BJ (cell line): Measurements from ENCODE around the gene SMIM36. TPM values are rescaled to one million over a fixed set of nuclear protein-coding genes. Genes with fewer than 3 reads are reported as not detected.

ENCODE experiments used
- CTCF ChIA-PET: fragments of 350-600 bp; formaldehyde crosslinking; extraction: SDS; loops from one replicate; lab custom pipeline; 2021; ENCODE audit warnings: antibody characterized with exemption, inconsistent platforms; lab: Yijun Ruan, JAX
- POLR2A ChIA-PET: fragments of 300-600 bp; sonication (Branson Sonifier 250); formaldehyde crosslinking; extraction: SDS; loops from one replicate; lab custom pipeline; 2021; ENCODE audit warnings: antibody characterized with exemption; lab: Charles Lee
- DNase-seq: peaks from one replicate; pipeline ENCODE4 v3.0.0-alpha.2; 2011; ENCODE audit warnings: low read depth
- H3K27me3 ChIP-seq: 2 replicates; pipeline ENCODE4 v1.6.0; 2011; ENCODE audit warnings: low read length; ENCODE audit not compliant: control insufficient read depth, insufficient read depth
- H3K36me3 ChIP-seq: 2 replicates; pipeline ENCODE4 v1.5.1; 2011; ENCODE audit warnings: low read length; ENCODE audit not compliant: control insufficient read depth, insufficient read depth
- H3K4me3 ChIP-seq: 2 replicates; pipeline ENCODE4 v1.5.1; 2011; ENCODE audit warnings: low read depth, mild to moderate bottlenecking, control low read depth, low read length
- CTCF ChIP-seq: IDR thresholded peaks from 2 replicates; pipeline ENCODE4 v1.5.1; 2011; ENCODE audit warnings: low read depth, mild to moderate bottlenecking, control low read depth, inconsistent platforms, low read length, moderate library complexity; ENCODE audit not compliant: insufficient read depth
- polyA plus RNA-seq: library from polyadenylated mRNA; depleted of rRNA; stranded (reverse); fragments of >200 nt; gene quantifications from 2 replicates; pipeline ENCODE4 v1.2.3, GENCODE V29; 2011

The SMIM36 gene
- polyA plus RNA-seq, 1 experiment, result not detected

DNA sequence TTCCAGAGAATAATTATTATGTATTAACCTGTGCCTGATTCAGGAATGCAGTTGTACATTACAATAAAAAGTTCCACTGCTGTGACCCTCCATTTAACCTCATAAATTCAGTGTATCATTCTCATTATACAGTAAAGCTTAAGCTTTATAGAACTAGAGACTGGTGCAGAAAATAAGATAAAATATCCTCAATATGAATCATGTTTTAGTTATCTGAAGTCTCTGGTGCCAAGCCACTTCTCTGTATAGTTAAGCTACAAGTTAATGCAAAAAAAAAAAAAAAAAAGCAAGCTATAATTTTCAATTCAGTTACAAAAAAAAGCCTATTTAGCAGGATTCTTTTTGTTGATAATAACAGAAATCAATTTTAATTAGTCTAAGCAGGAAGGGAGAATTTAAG is 22.4 kb upstream of the SMIM36 start:
- H3K27me3 ChIP-seq, result peaks cover 1% of the 10 kb centered on the region; the same call in 1 of the 2 replicates
- no peak overlapping the region for H3K4me3 ChIP-seq
- ChIA-PET CTCF (interaction anchor here (0.6 to 4.1 kb wide), 6 partner anchors 17 to 237 kb away, joined by 3 to 33 read pairs (median 9); no protein-coding TSS in a partner anchor), POLR2A (no interaction called here)
- no peak for DNase-seq
- TF ChIP-seq CTCF, result no peak
- H3K36me3 ChIP-seq, result no peaks in the 10 kb centered on the region

DNA sequence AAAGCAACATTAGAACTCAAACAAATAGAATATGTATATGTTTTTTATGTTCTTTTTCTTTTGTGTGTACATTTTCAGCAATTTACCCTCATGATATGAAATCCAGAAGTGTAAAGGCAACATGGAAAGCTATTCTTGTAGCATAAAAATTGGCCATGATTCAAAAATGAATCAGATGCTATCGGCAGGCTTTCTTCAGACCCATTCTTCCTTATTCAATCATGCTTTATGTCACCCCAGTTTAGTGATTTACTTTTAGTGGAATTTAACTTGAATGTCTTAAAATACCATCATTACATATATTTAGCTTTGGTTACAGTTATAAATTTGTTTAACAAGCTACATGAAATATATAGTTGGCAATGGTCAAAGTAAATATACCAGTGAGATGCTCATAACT is 21.4 kb upstream of the SMIM36 start:
- POLR2A ChIA-PET, result no interaction called here
- CTCF ChIA-PET, result interaction anchor here (0.8 to 4.1 kb wide), 7 partner anchors 19 to 237 kb away, joined by 3 to 33 read pairs (median 7); no protein-coding TSS in a partner anchor
- no peak overlapping the region for H3K4me3 ChIP-seq
- no peaks in the 10 kb centered on the region for H3K36me3 ChIP-seq
- DNase-seq, result no peak
- peaks cover 1% of the 10 kb centered on the region; the same call in 1 of the 2 replicates for H3K27me3 ChIP-seq
- TF ChIP-seq CTCF, result no peak

DNA sequence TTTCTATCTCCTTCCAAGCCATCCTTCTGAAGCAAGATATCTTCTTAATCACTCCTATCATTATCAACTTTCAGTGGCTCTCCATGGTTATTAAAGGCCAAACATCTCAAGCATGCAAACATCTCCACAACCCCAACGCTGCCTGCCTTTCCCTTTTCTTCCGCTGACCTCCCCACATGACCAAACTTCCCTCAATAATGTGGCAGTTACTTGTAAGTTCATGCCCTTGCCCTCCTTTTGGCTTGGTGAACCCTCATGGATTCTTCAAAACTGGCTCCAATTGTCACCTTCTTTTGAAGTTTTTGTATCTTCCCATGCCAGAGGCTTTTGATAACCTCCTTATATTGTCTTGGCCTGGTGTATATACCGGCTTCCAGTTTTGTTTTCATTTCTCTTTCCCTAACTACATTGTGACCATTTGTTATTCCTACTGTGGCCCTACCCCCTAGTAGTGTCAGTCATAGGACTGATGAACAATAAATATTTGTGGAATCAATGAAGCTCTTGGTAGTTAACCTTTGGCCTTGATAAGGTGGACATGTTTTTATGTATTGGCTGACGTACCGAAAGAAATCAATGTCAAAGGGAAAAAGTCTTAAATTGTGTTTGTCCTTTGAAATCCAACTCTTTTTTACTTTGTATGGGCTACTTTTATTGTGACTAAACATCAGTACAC is 19.9 kb upstream of the SMIM36 start:
- Histone ChIP-seq H3K27me3 (peaks cover 1% of the 10 kb centered on the region; the same call in 1 of the 2 replicates), H3K4me3 (no peak overlapping the region), H3K36me3 (no peaks in the 10 kb centered on the region)
- POLR2A ChIA-PET, result no interaction called here
- no peak for TF ChIP-seq CTCF
- CTCF ChIA-PET, result interaction anchor here (0.7 to 7.9 kb wide), 5 partner anchors 70 to 239 kb away, joined by 3 to 263 read pairs (median 20); no protein-coding TSS in a partner anchor
- DNase-seq, result no peak

GRCh38 chr17:55530064-55530463 is 18.8 kb upstream of the SMIM36 start:
- no peak for TF ChIP-seq CTCF
- ChIA-PET CTCF (interaction anchor here (4.1 to 7.9 kb wide), 2 partner anchors 74 to 240 kb away, joined by 20 to 263 read pairs; no protein-coding TSS in a partner anchor), POLR2A (no interaction called here)

GRCh38 chr17:55527540-55528118 is 16.4 kb upstream of the SMIM36 start:
- CTCF ChIA-PET, result interaction anchor here (0.5 to 7.9 kb wide), 17 partner anchors 44 to 243 kb away, joined by 3 to 263 read pairs (median 10); partner anchors contain the start of genes PCTP and TMEM100
- Histone ChIP-seq H3K4me3 (no peak overlapping the region), H3K36me3 (no peaks in the 10 kb centered on the region), H3K27me3 (peaks cover 1% of the 10 kb centered on the region; the same call in 1 of the 2 replicates)
- no peak for DNase-seq
- POLR2A ChIA-PET, result no interaction called here
- peak; percentile 74 for TF ChIP-seq CTCF

More at GRCh38 chr17:55530064-55530463, 18.8 kb upstream of the SMIM36 start:
- Histone ChIP-seq H3K27me3 (peaks cover 1% of the 10 kb centered on the region; the same call in 1 of the 2 replicates), H3K36me3 (no peaks in the 10 kb centered on the region), H3K4me3 (no peak overlapping the region)
- DNase-seq, result no peak
